ENCODE data around the gene RNF224. TPM values are rescaled to one million over a fixed set of nuclear protein-coding genes. Genes with fewer than 3 reads are reported as not detected.

RNF224 gene
- total RNA-seq, 1 donor from 2014 or later, result not detected

DNA sequence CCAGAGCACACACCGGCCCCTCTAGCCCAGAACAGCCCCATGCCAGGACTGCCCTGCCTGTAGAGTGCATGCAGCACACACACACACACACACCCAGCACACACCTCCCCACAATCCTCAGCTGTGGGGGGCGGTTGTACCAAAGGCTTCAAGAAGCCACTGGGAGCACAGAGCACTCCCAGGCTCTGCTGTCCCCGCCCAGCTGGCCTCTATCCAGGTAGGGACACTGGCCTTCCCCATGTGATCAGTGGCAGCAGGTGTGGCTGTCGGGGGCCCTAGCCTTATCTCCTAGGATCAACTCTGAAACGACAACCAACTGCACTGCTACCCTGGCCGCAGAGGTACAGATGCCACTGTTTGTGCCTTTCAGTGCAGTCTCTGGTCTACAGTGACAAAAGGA lies 40.9 kb upstream of the RNF224 start:
- no peak overlapping the region for H3K4me3 ChIP-seq (ENCODE audit: low read depth, low read length)
- no peaks in the 10 kb centered on the region for H3K27me3 ChIP-seq (ENCODE audit: control insufficient read depth, insufficient read depth, low read length)
- TF ChIP-seq CTCF (IDR thresholded peaks at IDR 0.05; ENCODE audit: insufficient read depth, low read length, poor library complexity, severe bottlenecking), result no peak
- no peaks in the 10 kb centered on the region for H3K36me3 ChIP-seq (ENCODE audit: control insufficient read depth, insufficient read depth, low read length)
- DNase-seq (ENCODE audit: low read depth), result no peak

DNA sequence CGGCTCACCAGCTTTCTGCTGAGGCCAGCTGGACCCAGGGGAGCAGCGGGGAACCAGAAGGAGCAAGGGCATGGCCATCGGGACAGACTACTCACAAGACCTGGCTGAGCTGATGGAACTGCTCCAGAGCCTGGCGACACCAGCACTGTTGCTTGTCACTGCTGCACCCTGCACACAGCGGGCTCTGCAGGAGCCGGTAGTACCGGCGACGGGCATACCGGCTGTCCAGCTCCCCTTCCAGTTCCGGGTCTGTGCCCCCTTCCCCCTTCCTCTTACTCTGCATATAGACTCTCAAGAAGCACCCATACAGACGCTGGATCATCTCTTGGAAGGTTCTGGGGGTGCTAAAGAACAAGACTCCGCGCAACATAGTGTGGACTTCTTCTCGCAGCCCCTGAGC lies 39.9 kb upstream of the RNF224 start:
- Histone ChIP-seq H3K27me3 (ENCODE audit: control insufficient read depth, insufficient read depth, low read length) (no peaks in the 10 kb centered on the region), H3K4me3 (ENCODE audit: low read depth, low read length) (peak overlapping the region; percentile 88), H3K36me3 (ENCODE audit: control insufficient read depth, insufficient read depth, low read length) (no peaks in the 10 kb centered on the region)
- DNase-seq (ENCODE audit: low read depth), result no peak
- TF ChIP-seq CTCF (IDR thresholded peaks at IDR 0.05; ENCODE audit: insufficient read depth, low read length, poor library complexity, severe bottlenecking), result no peak

GRCh38 chr9:137188086-137188489 lies 39.2 kb upstream of the RNF224 start:
- Histone ChIP-seq H3K36me3 (ENCODE audit: control insufficient read depth, insufficient read depth, low read length) (no peaks in the 10 kb centered on the region), H3K27me3 (ENCODE audit: control insufficient read depth, insufficient read depth, low read length) (no peaks in the 10 kb centered on the region), H3K4me3 (ENCODE audit: low read depth, low read length) (peak overlapping the region; percentile 88)
- no peak for DNase-seq (ENCODE audit: low read depth)
- TF ChIP-seq CTCF (IDR thresholded peaks at IDR 0.05; ENCODE audit: insufficient read depth, low read length, poor library complexity, severe bottlenecking), result no peak

- Histone ChIP-seq H3K4me3 (ENCODE audit: low read depth, low read length) (peak within 1 kb of the TSS; percentile 88), H3K27me3 (ENCODE audit: control insufficient read depth, insufficient read depth, low read length) (no peaks in the 10 kb centered on the region), H3K36me3 (ENCODE audit: control insufficient read depth, insufficient read depth, low read length) (no peaks in the 10 kb centered on the region)
- DNase-seq (ENCODE audit: low read depth), result peak; percentile 64
- peak; percentile 59 for TF ChIP-seq CTCF (IDR thresholded peaks at IDR 0.05; ENCODE audit: insufficient read depth, low read length, poor library complexity, severe bottlenecking)
Observed at GRCh38 chr9:137188490-137189296, 38.6 kb upstream of the RNF224 start, which contains the start of the genes ANAPC2 and SSNA1. TSS of gene ANAPC2 (minus strand) at chr9:137188560. CDS start at chr9:137188532, 28 bp downstream. TSS of gene SSNA1 (plus strand) at chr9:137188676. CDS start at chr9:137188727, 51 bp downstream.

- Histone ChIP-seq H3K27me3 (ENCODE audit: control insufficient read depth, insufficient read depth, low read length) (no peaks in the 10 kb centered on the region), H3K36me3 (ENCODE audit: control insufficient read depth, insufficient read depth, low read length) (no peaks in the 10 kb centered on the region), H3K4me3 (ENCODE audit: low read depth, low read length) (peak overlapping the region; percentile 88)
- DNase-seq (ENCODE audit: low read depth), result no peak
- TF ChIP-seq CTCF (IDR thresholded peaks at IDR 0.05; ENCODE audit: insufficient read depth, low read length, poor library complexity, severe bottlenecking), result no peak
Observed at GRCh38 chr9:137189297-137190295, 37.7 kb upstream of the RNF224 start.

Data from kidney epithelial cell (primary cell).